Measurements from ENCODE around the gene DGKD.

DGKD gene

GRCh38 chr2:233462202-233462785, 108.0 kb downstream of the DGKD start:
- H3K4me3 ChIP-seq (ENCODE audit: low read length), result no peak overlapping the region
- no peak for DNase-seq (ENCODE audit: low read depth)
- TF ChIP-seq CTCF (IDR thresholded peaks at IDR 0.05; ENCODE audit: insufficient read depth, low read depth, low read length, missing control alignments), result no peak

DNA sequence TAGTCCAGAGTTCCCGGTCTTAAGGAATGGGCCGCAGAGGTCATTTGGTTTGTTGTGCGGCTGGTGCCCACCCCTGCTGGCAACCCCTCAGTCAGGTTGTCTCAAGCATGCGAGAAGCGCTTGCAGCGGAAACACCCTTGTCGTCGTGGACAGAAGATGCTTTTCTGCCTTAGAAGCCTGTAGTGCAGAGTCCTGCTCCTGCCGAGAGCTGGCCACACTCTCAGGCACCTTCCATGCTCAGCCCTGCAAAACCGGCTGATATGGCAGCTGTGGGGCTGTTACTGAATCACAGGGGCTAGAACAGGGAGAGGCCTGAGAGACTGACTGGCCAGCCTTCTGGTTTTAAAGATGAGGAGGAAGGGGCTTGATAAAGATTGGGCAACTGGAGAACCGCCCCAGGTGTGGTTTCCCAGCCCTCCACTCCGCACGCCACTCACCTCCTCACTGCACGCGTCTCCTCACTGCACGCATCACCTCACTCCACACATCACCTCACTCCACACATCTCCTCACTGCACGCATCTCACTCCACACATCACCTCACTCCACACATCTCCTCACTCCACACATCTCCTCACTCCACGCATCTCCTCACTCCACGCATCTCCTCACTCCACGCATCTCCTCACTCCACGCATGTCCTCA, 108.7 kb downstream of the DGKD start:
- H3K4me3 ChIP-seq (ENCODE audit: low read length), result no peak overlapping the region
- no peak for TF ChIP-seq CTCF (IDR thresholded peaks at IDR 0.05; ENCODE audit: insufficient read depth, low read depth, low read length, missing control alignments)
- no peak for DNase-seq (ENCODE audit: low read depth)

DNA sequence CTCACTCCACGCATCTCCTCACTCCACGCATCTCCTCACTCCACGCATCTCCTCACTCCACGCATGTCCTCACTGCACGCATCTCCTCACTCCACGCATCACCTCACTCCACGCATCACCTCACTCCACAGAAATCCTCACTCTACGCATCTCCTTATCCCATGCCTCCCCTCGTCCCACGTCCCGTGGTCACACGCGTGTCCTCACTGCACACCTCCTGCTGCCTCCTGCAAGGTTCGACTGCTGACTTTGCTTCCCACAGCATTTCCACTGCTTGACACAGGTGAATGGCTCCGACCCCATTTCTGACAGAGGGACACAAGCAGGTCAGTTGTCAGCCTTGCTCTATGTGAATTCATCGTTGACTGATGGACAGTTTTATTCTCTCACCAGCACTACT, 109.3 kb downstream of the DGKD start:
- no peak for DNase-seq (ENCODE audit: low read depth)
- TF ChIP-seq CTCF (IDR thresholded peaks at IDR 0.05; ENCODE audit: insufficient read depth, low read depth, low read length, missing control alignments), result no peak
- no peak overlapping the region for H3K4me3 ChIP-seq (ENCODE audit: low read length)

- no peak for DNase-seq (ENCODE audit: low read depth)
- H3K4me3 ChIP-seq (ENCODE audit: low read length), result no peak overlapping the region
- TF ChIP-seq CTCF (IDR thresholded peaks at IDR 0.05; ENCODE audit: insufficient read depth, low read depth, low read length, missing control alignments), result no peak
Observed at GRCh38 chr2:233464056-233464455, 109.8 kb downstream of the DGKD start.

- peak; percentile 62 for DNase-seq (ENCODE audit: low read depth)
- H3K4me3 ChIP-seq (ENCODE audit: low read length), result no peak overlapping the region
- no peak for TF ChIP-seq CTCF (IDR thresholded peaks at IDR 0.05; ENCODE audit: insufficient read depth, low read depth, low read length, missing control alignments)
Observed at GRCh38 chr2:233464531-233465240, 110.4 kb downstream of the DGKD start.

GRCh38 chr2:233466991-233467603, 112.8 kb downstream of the DGKD start:
- no peak overlapping the region for H3K4me3 ChIP-seq (ENCODE audit: low read length)
- TF ChIP-seq CTCF (IDR thresholded peaks at IDR 0.05; ENCODE audit: insufficient read depth, low read depth, low read length, missing control alignments), result no peak
- DNase-seq (ENCODE audit: low read depth), result no peak
